ENCODE results near the gene PTPRD. TPM values are rescaled to one million over a fixed set of nuclear protein-coding genes. Genes with fewer than 3 reads are reported as not detected.

PTPRD gene
- total and polyA plus RNA-seq, 2 of the 4 experiments (the other 2 are of a cell fraction): 0.07 to 0.18 TPM

GRCh38 chr9:10411272-10411671, 201.5 kb downstream of the PTPRD start:
- ChIA-PET CTCF (interaction anchor here (1.0 kb wide), 1 partner anchor 17 kb away, joined by 3 read pairs; no protein-coding TSS in a partner anchor), POLR2A (ENCODE audit: unreplicated experiment) (no interaction called here)
- Histone ChIP-seq H3K4me1 (ENCODE audit: control insufficient read depth, insufficient read depth, low read length) (no peaks in the 10 kb centered on the region), H3K36me3 (ENCODE audit: control insufficient read depth, insufficient read depth, low read length) (no peaks in the 10 kb centered on the region), H3K18ac (ENCODE audit: low read depth, low read length) (no peak overlapping the region), H2AFZ (replicated peaks; ENCODE audit: low read length, poor library complexity) (no peak overlapping the region), H3K56ac (ENCODE audit: extremely low read depth, insufficient read depth, low read length) (no peak overlapping the region), H3K9me3 (ENCODE audit: control insufficient read depth, insufficient read depth, low read length) (no peaks in the 10 kb centered on the region; the same call in 1 of the 2 replicates), H2BK20ac (ENCODE audit: low read depth, low read length) (no peak overlapping the region), H3K4me2 (ENCODE audit: low read depth, low read length) (no peak overlapping the region), H3K4me3 (ENCODE audit: insufficient read depth, low read depth, low read length) (no peak overlapping the region), H3K9ac (ENCODE audit: low read depth, low read length) (no peak overlapping the region), H2AK9ac (replicated peaks; ENCODE audit: low read depth, low read length, poor library complexity) (no peak overlapping the region), H2AK5ac (ENCODE audit: low read depth, low read length) (no peak overlapping the region), H3K27me3 (ENCODE audit: control insufficient read depth, insufficient read depth, low read length) (no peaks in the 10 kb centered on the region), H4K91ac (ENCODE audit: insufficient read depth, low read depth, low read length) (no peak overlapping the region), H3K23ac (ENCODE audit: low read depth, low read length) (no peak overlapping the region), H3K27ac (ENCODE audit: insufficient read depth, low read length) (no peak overlapping the region), H2BK120ac (ENCODE audit: low read depth, low read length) (no peak overlapping the region), H2BK15ac (ENCODE audit: low read depth, low read length) (no peak overlapping the region), H4K8ac (ENCODE audit: low read depth in 2 of 2, low read length in 2 of 2) (no peak overlapping the region), H3K9me1 (ENCODE audit: insufficient read depth, low read length) (no peaks in the 10 kb centered on the region), H4K5ac (ENCODE audit: low read depth, low read length) (no peak overlapping the region), H3K14ac (replicated peaks; ENCODE audit: low read depth, low read length) (no peak overlapping the region), H3K4ac (ENCODE audit: low read depth, low read length) (no peak overlapping the region), H4K20me1 (ENCODE audit: insufficient read depth, low read length) (no peaks in the 10 kb centered on the region), H3K79me1 (ENCODE audit: low read depth in 1 of 2, low read length in 2 of 2) (no peaks in the 10 kb centered on the region), H2BK5ac (ENCODE audit: low read depth, low read length, poor library complexity, severe bottlenecking) (no peak overlapping the region)
- ATAC-seq (ENCODE audit: low read depth) (no peak), DNase-seq (no peak)
- in situ Hi-C loops (cut with MboI; ENCODE audit: low sequenced_read_pairs): no loop called here
- TF ChIP-seq MAFK (IDR thresholded peaks at IDR 0.05; ENCODE audit: low read depth, low read length): 0 out of 2 replicates have a peak, but pooled peaks have one; percentile 14
- TF ChIP-seq RCOR1 (IDR thresholded peaks at IDR 0.05; ENCODE audit: insufficient replicate concordance, low read length): no peak
- TF ChIP-seq RFX5 (IDR thresholded peaks at IDR 0.05; ENCODE audit: low read depth, low read length): no peak
- TF ChIP-seq BHLHE40 (IDR thresholded peaks at IDR 0.05; ENCODE audit: low read depth, low read length): no peak
- no peak for TF ChIP-seq CEBPB (IDR thresholded peaks at IDR 0.05; ENCODE audit: low read depth, low read length)
- TF ChIP-seq SMC3 (IDR thresholded peaks at IDR 0.05; ENCODE audit: low read depth, low read length): no peak
- BruUV-seq (replicated peaks): no TSS peak
- dilution Hi-C loops (cut with HindIII; ENCODE audit: low sequenced_read_pairs, unreplicated experiment): no loop called here
- intact Hi-C loops (cut with micrococcal nuclease): no loop called here
